ENCODE measurements around the gene XYLT1. TPM values are rescaled to one million over a fixed set of nuclear protein-coding genes. Genes with fewer than 3 reads are reported as not detected.

Gene XYLT1
- total RNA-seq, 2 donors from 2014 or later, result 5.1 to 19.3 TPM

DNA sequence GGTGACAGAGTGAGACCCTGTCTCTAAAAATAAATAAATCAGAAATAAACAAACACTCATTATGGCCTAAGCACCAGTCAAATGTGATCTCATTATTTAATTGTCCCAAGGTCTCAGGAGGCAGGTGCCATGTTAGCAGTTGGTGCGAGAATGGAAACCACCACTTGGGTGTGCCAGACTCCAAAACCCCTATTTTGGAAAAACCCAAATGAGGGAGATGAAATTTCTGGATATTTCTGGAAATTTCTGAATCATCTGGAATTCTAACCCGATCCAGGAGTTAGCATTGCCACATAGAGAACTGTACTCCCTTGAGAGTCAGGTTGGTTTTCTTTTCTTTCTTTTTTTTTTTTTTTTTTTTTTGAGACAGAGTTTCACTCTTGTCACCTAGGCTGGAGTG lies 264.0 kb downstream of the XYLT1 start:
- DNase-seq (ENCODE audit: low spot score), result no peak
- 88% methylated on average over 2 of the region's 2 CpGs for WGBS
- intact Hi-C loops (cut with DNase I), result no loop called here
- TF ChIP-seq, protein P1, sequence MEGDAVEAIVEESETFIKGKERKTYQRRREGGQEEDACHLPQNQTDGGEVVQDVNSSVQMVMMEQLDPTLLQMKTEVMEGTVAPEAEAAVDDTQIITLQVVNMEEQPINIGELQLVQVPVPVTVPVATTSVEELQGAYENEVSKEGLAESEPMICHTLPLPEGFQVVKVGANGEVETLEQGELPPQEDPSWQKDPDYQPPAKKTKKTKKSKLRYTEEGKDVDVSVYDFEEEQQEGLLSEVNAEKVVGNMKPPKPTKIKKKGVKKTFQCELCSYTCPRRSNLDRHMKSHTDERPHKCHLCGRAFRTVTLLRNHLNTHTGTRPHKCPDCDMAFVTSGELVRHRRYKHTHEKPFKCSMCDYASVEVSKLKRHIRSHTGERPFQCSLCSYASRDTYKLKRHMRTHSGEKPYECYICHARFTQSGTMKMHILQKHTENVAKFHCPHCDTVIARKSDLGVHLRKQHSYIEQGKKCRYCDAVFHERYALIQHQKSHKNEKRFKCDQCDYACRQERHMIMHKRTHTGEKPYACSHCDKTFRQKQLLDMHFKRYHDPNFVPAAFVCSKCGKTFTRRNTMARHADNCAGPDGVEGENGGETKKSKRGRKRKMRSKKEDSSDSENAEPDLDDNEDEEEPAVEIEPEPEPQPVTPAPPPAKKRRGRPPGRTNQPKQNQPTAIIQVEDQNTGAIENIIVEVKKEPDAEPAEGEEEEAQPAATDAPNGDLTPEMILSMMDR (IDR thresholded peaks at IDR 0.05), result no peak
- TF ChIP-seq POLR2A (IDR thresholded peaks at IDR 0.05) (no peak), POLR2AphosphoS5 (IDR thresholded peaks at IDR 0.05) (no peak)
- no peaks in the 10 kb centered on the region for H3K9me3 ChIP-seq
- H3K36me3 ChIP-seq, result no peaks in the 10 kb centered on the region
- no peaks in the 10 kb centered on the region for H3K4me1 ChIP-seq (replicated peaks)
- no peaks in the 10 kb centered on the region for H3K27me3 ChIP-seq (replicated peaks; ENCODE audit: insufficient read depth)
- no peak overlapping the region for H3K4me3 ChIP-seq
- H3K27ac ChIP-seq, result no peak overlapping the region

DNA sequence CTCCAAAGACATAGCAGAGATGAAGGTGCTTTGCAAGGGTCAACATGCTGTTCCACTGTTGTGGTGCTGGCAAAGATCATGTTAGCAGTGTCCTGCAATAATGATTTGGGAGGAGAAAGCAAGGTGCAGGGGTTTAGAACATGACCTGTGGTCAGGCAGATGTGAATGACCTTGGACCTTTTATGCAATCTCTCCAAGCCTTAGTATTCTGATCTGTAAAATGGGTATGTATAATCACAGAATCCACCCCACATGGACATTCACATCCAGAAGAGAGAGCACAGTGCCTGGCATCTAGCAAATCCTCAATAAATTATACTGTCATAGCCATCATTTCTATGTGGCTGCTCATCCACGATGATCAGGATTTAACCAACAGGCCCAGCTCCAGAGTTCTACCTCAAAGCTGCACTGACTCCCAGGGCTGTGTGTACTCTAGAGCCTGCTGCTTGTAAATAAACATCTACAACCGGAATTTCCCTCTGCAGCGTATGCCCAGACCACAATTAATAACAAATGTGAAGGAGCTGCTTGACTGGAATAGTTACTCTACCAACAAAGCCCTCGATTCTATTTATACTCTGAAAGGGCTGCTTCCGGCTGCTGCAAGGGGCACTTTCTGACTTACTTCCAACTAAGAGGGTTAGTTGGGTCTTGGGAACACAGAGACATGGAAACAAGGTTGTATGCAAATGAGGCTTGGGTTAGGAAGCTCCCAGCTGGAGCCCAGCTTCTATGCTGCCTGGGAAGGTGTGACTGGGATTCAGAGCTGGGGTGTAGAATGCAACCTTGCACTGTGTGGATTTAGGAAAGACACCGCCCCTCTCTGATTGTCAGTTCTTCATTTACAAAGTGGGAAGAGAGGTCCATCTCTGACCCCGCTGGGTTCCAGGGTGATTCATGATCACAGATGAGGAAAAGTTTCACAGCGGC lies 265.2 kb downstream of the XYLT1 start:
- WGBS, result 30% methylated on average over 8 of the region's 8 CpGs
- DNase-seq (ENCODE audit: low spot score), result peak; percentile 76

GRCh38 chr16:17204644-17205043 lies 266.1 kb downstream of the XYLT1 start:
- H3K9me3 ChIP-seq, result no peaks in the 10 kb centered on the region
- intact Hi-C loops (cut with DNase I), result no loop called here
- no peaks in the 10 kb centered on the region for H3K4me1 ChIP-seq (replicated peaks)
- no peaks in the 10 kb centered on the region for H3K27me3 ChIP-seq (replicated peaks; ENCODE audit: insufficient read depth)
- H3K4me3 ChIP-seq, result no peak overlapping the region
- no peaks in the 10 kb centered on the region for H3K36me3 ChIP-seq
- TF ChIP-seq POLR2AphosphoS5 (IDR thresholded peaks at IDR 0.05) (no peak), POLR2A (IDR thresholded peaks at IDR 0.05) (no peak)
- TF ChIP-seq, protein P1 (IDR thresholded peaks at IDR 0.05), result no peak
- DNase-seq (ENCODE audit: low spot score), result no peak
- 57% methylated on average over 2 of the region's 2 CpGs for WGBS
- no peak overlapping the region for H3K27ac ChIP-seq

More for the DNA sequence above, 265.2 kb downstream of the XYLT1 start:
- H3K36me3 ChIP-seq, result no peaks in the 10 kb centered on the region
- no peaks in the 10 kb centered on the region for H3K9me3 ChIP-seq
- no peaks in the 10 kb centered on the region for H3K27me3 ChIP-seq (replicated peaks; ENCODE audit: insufficient read depth)
- TF ChIP-seq, protein P1 (IDR thresholded peaks at IDR 0.05), result no peak
- peak; percentile 83 for TF ChIP-seq POLR2AphosphoS5 (IDR thresholded peaks at IDR 0.05)
- no peak for TF ChIP-seq POLR2A (IDR thresholded peaks at IDR 0.05)
- no peak overlapping the region for H3K4me3 ChIP-seq
- intact Hi-C loops (cut with DNase I), result no loop called here
- H3K27ac ChIP-seq, result peak overlapping the region; percentile 37 to 51
- no peaks in the 10 kb centered on the region for H3K4me1 ChIP-seq (replicated peaks)

DNA sequence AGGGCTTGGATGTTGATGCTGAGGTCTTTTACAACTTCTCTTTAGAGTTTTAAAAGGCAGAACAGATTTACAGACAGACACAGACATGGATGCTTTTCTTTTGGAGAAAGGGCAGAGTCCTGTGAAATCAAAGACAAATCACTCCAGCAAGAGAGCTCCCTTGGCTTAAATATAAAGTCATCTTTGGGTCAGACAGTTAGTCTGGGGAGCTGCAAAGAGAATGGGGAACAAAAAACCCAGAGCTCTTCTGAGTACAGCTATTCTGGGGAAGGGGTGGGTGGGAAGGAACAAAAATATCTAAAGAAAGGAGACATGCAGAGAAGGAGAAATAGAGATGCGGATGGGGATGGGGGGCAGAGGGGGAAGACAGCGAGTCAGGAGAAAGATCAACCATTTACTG lies 266.6 kb downstream of the XYLT1 start:
- 78% methylated on average over 2 of the region's 2 CpGs for WGBS
- no peak for DNase-seq (ENCODE audit: low spot score)
- Histone ChIP-seq H3K4me3 (no peak overlapping the region), H3K4me1 (replicated peaks) (no peaks in the 10 kb centered on the region), H3K27ac (no peak overlapping the region), H3K27me3 (replicated peaks; ENCODE audit: insufficient read depth) (no peaks in the 10 kb centered on the region), H3K36me3 (no peaks in the 10 kb centered on the region), H3K9me3 (no peaks in the 10 kb centered on the region)
- no peak for TF ChIP-seq POLR2A (IDR thresholded peaks at IDR 0.05)
- TF ChIP-seq, protein P1 (IDR thresholded peaks at IDR 0.05), result no peak
- no peak for TF ChIP-seq POLR2AphosphoS5 (IDR thresholded peaks at IDR 0.05)
- intact Hi-C loops (cut with DNase I), result no loop called here

- DNase-seq (ENCODE audit: low spot score), result no peak
- no peaks in the 10 kb centered on the region for H3K27me3 ChIP-seq (replicated peaks; ENCODE audit: insufficient read depth)
- 100% methylated on average over 1 of the region's 1 CpG for WGBS
- H3K36me3 ChIP-seq, result no peaks in the 10 kb centered on the region
- no peak overlapping the region for H3K4me3 ChIP-seq
- no peak overlapping the region for H3K27ac ChIP-seq
- TF ChIP-seq POLR2AphosphoS5 (IDR thresholded peaks at IDR 0.05) (no peak), POLR2A (IDR thresholded peaks at IDR 0.05) (no peak)
- TF ChIP-seq, protein P1 (IDR thresholded peaks at IDR 0.05), result no peak
- intact Hi-C loops (cut with DNase I), result no loop called here
- no peaks in the 10 kb centered on the region for H3K4me1 ChIP-seq (replicated peaks)
- H3K9me3 ChIP-seq, result no peaks in the 10 kb centered on the region
Measured at GRCh38 chr16:17203424-17203823, 267.3 kb downstream of the XYLT1 start.
